HL-60/S4 treated with phorbol 12-myristate 13-acetate at 8.2 ng/mL for 4 days and 3 days (cell line): ENCODE results near the gene DRC3.
"Not testable (repeated sequence)": the region's sequence is repeated elsewhere in the genome, so short reads cannot be mapped to it uniquely, and the experiment has no call there.

Source experiments
- in situ Hi-C: fragments of 300-500 bp; cut with MboI; formaldehyde crosslinking; loops from 2 replicates; pipeline ENCODE4 v1.15.0; 2022; ENCODE audit warnings: low sequenced_read_pairs

DRC3 gene

DNA sequence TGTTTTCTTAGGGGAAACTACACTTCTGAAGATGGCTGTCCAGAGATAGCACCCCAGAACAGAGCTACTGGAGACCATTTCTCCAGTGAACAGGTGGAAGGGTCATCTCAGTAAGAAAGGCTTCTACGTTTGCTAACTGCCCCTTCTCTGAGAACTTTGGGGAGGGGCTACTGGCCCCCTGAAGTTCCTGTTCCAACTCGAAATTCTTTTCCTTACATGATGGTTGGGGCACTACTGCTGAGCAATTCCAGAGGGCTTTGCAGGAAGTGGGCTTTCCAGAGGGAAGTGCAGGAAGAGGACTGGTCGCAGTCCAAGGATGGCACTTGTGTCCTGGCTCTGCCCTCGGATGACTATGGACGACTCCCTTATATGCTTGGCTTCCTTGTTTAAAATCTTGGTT is 31.6 kb upstream of the DRC3 start:
- in situ Hi-C loops: no loop called here

DNA sequence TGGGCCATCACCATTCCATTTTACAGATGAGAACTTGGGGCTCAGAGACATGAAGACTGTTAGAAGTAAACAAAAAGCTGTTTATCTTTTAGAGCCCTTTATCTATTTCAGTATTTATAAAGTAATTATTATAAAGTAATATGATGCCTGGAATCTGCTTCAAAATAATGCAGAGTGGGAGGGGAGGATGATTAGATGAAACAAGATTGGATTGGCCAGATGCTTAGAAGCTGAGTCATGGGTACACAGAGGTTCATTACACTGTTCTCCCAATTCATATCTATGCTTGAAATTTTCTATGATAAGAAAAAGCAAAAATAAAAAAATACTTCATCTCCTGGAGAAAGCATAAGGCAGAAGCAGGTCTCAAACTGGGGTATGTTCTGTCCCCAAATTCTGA is 29.8 kb upstream of the DRC3 start:
- in situ Hi-C loops: no loop called here

DNA sequence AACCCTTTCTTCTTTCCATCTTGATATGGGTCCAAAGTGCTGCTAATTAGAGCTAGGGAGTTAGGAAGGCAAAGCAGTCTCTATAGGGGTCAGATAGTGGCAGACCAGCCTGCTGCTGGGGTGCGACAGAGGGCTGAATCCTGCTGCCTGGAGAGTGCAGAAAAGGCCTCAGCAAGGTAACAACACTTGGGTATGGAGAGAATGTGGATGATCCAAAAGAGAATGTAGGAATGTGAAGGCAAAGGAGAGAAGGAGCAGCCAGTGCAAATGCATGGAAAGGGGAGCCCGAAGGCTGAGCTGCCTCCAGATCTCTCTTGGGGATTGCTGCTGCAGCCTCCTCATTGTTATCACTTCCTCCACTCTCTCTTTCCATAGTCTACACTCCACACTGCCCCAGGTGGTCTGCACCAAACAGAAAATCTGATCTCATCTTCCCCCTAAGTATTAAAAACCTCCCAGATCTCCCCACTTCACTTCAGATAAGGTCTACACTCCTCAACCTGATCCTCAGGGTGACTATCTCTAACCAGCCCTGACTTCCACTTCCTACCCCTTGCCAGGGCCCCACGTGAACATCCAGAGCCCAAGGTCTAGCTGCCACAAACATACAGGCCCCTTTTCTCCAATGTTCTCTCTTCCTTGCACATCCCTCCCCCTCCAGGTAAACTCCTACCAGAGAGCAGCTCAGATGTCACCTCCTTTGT is 29.2 kb upstream of the DRC3 start:
- in situ Hi-C loops: no loop called here

DNA sequence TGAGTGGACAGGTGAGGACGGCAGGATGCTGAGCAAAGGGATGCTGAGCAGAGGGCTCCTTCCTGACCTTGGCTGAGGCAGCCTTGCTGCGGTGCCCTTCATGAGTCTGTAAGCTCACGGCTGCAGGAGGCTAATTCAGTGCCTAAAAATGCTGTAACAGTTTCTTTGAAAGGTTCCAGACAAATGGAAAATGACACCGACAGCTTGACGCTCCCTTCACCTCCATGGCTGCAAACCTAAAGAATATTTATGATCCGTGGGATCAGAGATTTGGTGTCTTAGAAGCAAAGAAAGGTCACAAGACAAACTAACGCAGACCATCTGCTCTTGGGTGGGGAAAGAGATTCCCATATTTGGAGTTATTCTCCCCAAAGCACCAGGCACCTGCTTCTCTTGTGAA is 28.4 kb upstream of the DRC3 start:
- in situ Hi-C loops: no loop called here

DNA sequence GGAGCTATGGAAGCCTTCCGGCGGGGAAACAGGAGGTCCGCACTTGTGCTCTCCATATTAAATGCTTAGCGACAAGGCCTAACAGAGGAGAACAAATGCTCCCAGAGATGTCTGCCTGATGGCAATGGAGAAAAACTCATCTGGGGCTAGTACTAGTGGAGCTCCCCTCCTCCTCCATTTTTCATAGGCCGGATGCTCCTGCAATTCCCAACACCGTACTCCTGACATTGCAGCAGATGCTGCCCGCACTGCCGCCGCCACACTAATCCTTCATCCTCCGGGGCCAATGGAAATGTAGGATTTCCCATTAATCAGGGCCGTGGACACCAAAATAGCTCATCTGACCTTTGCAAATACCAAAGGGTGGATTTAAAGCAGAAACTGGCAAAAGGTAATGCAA is 27.9 kb upstream of the DRC3 start:
- in situ Hi-C loops: no loop called here

DNA sequence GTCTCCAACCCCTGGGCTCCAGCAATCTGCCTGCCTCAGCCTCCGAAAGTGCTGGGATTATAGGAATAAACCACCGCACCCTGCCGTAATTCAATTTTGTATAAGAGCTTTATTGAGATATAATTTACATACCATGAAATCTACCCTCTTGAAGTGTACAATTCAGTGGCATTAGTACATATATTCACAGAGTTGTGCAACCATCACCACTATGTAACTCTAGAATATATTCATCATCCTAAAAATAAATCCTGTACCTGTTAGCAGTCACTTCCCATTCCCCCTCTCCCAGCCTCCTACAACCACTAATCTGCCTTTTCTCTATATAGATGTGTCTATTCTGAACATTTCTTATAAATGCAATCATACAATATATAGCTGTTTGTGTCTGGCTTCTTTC is 26.6 kb upstream of the DRC3 start:
- in situ Hi-C loops: no loop called here

DNA sequence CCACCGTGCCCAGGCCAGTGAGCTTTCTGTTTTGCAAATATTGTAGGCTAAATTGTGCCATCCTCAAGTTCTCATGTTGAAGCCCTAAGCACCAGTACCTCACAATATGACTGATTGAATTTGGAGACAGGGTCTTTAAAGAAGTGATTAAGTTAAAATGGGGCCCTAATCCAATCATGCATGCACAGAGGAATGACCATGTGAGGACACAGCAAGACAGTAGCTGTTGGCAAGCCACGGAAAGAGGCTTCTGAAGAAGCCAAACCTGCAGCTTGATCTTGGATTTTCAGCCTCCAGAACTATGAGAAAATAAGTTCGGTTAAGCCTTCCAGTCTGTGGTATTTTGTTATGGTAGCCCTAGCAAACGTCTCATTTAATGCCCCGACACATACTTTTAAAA is 25.4 kb upstream of the DRC3 start:
- in situ Hi-C loops: no loop called here

DNA sequence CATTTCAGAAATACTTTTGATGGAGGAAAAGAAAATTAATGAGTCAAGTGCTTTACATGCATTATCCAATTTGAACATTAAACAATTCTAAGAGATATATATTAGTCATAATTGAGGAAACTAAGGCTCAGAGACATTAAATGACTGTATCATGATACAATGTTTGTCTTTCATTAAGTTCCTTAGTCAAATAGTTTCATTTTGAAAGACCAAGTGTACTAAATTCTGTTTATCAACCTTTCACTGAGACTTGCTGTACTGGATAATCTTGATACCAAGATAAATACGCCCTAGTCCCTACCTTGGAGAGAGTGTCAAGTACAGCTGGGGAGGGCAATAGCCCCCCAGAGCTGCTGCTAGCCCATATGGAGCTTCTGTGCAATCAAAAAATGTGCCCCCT is 24.7 kb upstream of the DRC3 start:
- in situ Hi-C loops: no loop called here

DNA sequence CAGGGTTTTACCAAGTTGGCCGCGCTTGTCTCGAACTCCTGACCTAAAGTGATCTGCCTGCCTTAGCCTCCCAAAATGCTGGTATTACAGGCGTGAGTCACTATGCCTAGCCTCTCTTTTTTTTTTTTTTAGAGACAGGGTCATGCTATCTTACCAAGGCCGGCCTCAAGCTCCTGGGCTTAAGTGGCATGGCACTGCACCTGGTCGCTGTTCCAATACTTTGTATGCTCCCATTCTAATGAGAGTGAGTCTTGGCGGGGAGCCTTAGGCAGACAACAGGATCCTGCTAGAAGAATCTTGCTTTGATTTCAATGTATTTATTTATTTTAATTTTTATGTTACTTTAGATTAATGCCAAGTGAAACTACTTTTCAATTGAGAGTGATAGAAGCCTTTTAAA is 22.3 kb upstream of the DRC3 start:
- in situ Hi-C loops: no loop called here

DNA sequence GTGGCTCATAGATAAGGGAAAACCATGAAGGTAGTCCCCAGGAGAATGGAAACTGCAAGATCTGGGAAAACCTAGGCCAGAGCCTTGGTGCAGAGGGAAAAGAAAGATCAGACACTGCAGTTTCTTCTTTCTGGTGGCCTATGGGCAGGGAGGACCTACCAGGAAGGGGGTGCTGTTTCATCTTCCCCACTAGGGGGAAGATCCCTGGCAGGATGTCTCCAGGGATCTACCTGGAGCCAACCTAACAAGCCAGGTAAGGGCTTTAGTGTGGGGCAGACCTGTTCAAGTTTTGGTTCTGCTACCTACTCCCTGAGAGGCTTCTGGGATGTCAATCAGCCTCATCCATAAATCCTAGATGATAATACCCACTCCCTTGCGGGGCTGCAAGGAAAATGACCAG is 21.9 kb upstream of the DRC3 start:
- in situ Hi-C loops: no loop called here

DNA sequence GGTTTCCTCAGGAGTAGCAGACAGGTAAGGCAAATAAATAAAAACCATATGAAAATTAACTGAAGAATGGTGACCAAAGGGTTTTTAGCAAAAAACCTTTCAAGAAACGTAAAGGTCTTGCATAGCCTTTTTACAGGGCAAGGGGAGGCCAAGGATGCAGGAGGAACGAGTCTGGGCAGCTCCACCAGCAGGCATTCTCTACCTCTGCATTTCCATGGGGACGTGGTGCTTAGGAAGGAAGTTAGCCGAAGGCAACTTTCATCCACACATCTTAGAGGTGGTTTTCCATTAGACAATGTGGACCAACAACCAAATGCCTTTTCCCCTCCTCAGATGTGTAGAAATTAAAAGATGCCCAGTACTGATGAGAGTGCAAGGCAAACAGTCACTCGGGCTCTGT is 21.1 kb upstream of the DRC3 start:
- in situ Hi-C loops: no loop called here

DNA sequence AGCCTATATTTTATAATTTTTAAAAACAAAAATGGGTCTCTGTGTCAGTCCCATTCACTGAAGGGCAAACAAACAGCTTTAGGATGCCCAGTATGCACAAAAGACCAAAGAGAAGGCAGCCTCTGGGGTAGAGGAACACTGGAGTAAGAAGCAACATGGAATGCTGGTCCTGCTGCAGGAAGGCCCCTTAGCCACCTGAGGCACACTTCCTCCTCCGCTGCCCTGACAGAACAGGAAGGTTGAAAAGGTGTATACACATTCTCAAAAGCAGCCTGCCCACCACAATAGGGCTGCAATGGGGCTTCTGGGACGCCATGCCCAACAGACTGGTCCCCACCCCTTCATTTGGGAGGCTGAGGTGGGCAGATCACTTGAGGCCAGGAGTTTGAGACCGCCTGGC is 20.0 kb upstream of the DRC3 start:
- in situ Hi-C loops: no loop called here

DNA sequence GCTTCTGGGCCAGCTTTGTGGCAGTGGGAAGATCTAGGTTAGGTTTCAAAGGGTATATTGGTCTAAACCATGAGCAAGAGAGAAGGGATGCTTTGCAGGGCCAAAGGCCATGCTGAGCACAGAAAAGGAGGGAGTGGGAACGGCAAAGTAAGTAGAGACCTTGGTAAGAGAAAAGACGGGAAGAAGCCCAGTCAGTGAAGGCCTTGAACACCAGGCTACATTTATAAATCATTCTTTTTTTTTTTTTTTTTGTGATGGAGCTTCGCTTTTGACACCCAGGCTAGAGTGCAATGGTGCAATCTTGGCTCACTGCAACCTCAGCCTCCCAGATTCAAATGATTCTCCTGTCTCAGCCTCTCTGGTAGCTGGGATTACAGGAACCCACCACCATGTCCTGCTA is 18.6 kb upstream of the DRC3 start:
- in situ Hi-C loops: no loop called here

DNA sequence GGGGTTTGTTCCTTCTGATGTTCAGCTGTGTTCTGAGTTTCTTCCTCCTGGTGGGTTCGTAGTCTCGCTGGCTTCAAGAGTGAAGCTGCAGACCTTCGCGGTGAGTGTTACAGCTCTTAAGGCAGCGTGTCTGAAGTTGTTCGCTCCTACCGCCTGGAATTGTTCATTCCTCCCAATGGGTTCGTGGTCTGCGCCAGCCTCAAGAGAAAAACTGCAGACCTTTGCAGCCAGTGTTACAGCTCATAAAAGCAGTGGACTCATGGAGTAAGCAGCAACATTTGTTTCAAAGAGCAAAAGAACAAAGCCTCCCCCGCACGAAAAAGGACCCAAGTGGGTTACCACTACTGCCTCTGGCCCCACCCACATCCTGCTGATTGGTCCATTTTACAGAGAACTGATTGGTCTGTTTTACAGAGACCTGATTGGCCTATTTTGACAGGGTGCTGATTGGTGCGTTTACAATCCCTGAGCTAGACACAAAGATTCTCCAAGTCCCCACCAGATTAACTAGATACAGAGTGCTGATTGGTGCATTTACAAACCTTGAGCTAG is 16.8 kb upstream of the DRC3 start:
- in situ Hi-C loops: not testable (repeated sequence)

DNA sequence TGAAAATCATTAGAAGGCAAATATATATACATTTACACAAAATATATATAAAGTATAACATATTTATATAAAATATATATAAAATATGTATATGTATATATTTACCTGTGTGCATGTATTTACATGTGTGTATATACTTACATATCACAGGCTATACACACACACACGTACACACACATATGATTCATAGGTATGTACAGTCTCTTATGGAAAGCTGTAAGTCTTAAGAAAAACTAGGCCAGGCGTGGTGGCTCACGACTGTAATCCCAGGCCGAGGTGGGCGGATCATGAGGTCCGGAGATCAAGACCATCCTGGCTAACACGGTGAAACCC is 15.1 kb upstream of the DRC3 start:
- in situ Hi-C loops: no loop called here

DNA sequence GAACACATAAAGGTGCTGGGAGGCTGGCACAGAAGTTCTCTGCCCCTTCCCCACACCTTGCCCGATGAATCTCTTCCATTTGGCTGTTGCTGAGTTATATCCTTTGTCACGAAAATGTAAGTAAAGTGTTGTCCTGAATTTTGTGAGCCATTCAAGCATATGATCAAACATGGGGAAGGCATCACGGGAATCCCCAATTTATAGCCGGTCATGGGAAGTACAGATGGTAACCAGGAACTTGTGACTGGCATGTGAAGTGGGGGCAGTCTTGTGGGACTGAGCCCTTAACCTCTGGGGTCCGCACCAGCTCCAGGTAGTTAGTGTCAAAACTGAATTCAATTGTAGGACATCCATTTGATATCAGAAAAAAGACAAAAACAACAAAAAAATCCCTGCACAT is 13.7 kb upstream of the DRC3 start:
- in situ Hi-C loops: no loop called here

DNA sequence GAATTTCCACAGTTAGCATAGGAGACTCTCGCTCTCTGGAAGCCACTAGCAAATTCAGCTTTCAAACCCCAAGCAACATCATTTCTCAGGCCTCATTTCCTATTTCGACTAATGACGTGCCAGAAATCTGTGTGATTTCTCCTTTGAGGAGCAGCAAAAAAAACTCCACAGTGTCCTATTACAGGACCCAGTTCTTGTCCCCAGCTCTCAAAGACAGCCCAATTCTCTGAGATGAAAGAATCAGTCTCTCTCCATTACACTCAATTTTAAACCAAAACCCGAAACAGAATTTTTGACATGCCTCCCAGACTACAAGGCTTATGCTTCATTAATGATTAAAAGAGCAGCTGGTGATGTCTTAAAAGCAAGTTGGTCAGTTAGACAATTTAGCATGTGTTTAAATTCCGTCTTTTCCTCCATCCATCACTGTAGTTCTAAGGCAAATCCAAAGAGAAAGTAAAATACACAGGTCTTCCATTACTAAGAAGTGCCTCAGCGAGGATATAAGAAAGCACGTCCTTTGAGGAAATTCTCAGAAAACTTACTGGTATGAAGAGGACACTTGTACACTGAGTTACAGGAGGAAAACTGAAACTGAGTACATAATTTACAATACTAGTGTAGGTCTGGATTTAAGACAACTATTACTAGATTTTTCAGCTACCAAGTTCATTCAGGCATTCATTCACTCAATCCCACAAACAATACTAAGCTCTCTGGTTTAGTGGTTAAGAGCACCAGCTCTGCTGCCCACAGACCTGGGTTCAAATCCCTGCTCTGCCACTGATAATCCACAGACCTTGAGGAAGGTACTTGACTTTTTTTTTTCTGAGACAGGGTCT is 12.9 kb upstream of the DRC3 start:
- in situ Hi-C loops: no loop called here

DNA sequence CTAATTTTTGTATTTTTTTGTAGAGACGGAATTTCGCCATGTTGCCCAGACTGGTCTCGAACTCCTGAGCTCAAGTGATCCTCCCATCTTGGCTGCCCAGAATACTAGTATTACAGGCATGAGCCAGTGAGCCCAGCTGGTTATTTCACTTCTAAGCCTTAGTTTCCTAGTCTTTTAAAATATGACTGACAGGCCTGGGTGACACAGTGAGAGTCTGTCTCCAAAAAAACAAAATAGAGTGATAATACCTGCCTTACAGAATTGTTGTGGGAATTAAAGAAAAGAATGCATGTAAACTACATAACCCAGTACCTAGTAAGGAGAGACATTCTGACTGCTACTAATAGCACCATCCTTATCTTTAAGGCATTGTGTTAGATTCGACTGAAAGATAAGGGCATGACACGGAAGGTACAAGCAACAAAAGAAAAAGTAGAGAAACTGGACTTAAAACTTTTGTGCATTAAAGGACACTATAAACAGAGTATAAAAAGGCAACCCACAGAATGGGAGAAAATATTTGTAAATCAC is 12.1 kb upstream of the DRC3 start:
- in situ Hi-C loops: no loop called here

DNA sequence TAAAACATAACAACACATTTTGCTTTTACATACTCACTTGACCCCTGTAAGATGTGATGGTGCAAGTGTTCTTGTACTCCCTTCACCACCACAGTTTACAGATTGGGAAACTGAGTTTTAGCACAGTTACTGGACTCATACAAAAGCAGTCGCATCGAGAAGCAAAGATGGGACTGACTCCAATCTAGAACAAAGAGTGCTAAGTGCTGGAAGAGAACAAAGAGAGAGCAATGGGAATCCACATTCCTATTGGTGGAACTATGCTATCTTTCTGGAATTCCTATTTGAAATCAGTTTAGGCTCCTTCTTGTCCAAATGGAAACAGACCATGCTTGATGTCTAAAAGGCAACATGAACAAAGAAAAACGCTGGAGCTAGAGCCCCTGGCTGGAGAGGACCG is 9.6 kb upstream of the DRC3 start:
- in situ Hi-C loops: no loop called here

DNA sequence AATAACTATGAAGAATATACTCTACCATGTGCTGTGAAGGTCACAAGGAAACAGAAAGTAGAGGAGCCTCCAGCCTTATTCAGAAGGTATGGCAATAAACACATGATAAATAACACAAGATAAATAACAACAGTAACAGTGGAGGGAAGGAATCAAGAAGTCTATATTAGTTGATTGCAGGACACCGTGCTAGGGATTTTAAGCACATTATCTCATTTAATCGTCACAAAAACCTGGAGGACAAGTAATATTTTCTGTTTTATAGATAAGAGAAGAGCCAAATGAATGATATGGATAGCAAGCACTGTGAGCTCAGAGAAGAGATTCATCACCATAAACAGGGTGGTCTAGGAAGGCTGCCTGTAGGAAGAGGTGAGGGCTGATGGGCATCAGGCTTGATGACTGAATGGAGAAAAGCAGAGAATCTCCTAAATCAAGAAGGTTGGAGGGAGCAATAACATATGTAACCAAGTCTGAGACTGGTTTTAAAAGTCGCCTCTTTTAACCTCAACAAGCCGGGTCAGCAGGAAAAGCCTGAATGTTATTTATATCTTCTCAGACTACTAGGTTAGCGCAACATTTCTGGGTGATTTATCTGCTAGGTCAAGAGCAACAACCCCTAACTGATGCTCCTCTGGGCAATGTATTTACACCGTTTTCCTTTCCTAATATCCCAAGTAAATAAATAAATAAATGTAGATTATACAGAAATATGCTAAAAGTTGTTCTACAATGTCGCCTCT is 8.8 kb upstream of the DRC3 start:
- in situ Hi-C loops: no loop called here

DNA sequence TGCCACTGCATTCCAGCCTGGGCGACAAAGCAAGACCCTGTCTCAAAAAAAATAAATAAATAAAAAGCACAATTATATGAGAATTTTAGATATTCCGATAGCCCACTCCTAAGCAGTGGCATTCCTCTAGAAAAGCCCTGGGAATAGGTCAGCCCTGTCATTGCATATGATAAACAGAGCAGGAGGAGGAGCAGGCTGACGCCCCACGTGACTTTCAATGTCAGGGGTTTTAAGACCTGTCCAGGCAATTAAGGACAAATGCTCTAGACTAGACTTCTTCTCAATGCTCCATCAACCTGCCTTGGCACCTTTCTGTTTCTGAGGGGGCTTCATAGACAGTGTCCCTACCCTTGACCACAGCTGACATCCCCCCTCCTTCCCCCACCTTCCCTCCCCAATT is 8.0 kb upstream of the DRC3 start:
- in situ Hi-C loops: no loop called here
